WERI-Rb-1 (cell line): ENCODE results near the gene ARHGAP22.
A peak's percentile ranks its signal among the peaks of the same experiment; 100 is the strongest.

Experiments used
- DNase-seq: peaks from one replicate; pipeline ENCODE4 v3.0.0-alpha.2; 2020
- H3K27ac ChIP-seq: fragments of 250-450 bp; sonication (Bioruptor Pico); 2 replicates; pipeline ENCODE4 v1.5.1; 2020; ENCODE audit warnings: mild to moderate bottlenecking, moderate library complexity
- H3K27me3 ChIP-seq: fragments of 250-450 bp; sonication (Bioruptor Pico); 2 replicates; pipeline ENCODE4 v1.5.1; 2021; ENCODE audit warnings: mild to moderate bottlenecking, low read depth, moderate library complexity; ENCODE audit not compliant: insufficient read depth, severe bottlenecking
- H3K36me3 ChIP-seq: fragments of 250-450 bp; sonication (Bioruptor Pico); 2 replicates; pipeline ENCODE4 v1.5.1; 2020; ENCODE audit warnings: mild to moderate bottlenecking, moderate library complexity
- H3K4me3 ChIP-seq: 2 replicates; pipeline ENCODE4 v1.5.1; 2011; ENCODE audit warnings: low read depth, mild to moderate bottlenecking, control low read depth, low read length
- H3K9me3 ChIP-seq: fragments of 250-450 bp; sonication (Bioruptor Pico); 2 replicates; pipeline ENCODE4 v1.5.1; 2021; ENCODE audit warnings: mild to moderate bottlenecking, moderate library complexity; ENCODE audit not compliant: severe bottlenecking
- TF ChIP-seq, protein P1 (sequence below): IDR thresholded peaks from 2 replicates; pipeline ENCODE4 v1.5.1; 2011; ENCODE audit warnings: low read depth, mild to moderate bottlenecking, control low read depth, inconsistent platforms, low read length

ARHGAP22 gene

GRCh38 chr10:48531486-48531885 lies 73.4 kb downstream of the ARHGAP22 start:
- TF ChIP-seq, protein P1, sequence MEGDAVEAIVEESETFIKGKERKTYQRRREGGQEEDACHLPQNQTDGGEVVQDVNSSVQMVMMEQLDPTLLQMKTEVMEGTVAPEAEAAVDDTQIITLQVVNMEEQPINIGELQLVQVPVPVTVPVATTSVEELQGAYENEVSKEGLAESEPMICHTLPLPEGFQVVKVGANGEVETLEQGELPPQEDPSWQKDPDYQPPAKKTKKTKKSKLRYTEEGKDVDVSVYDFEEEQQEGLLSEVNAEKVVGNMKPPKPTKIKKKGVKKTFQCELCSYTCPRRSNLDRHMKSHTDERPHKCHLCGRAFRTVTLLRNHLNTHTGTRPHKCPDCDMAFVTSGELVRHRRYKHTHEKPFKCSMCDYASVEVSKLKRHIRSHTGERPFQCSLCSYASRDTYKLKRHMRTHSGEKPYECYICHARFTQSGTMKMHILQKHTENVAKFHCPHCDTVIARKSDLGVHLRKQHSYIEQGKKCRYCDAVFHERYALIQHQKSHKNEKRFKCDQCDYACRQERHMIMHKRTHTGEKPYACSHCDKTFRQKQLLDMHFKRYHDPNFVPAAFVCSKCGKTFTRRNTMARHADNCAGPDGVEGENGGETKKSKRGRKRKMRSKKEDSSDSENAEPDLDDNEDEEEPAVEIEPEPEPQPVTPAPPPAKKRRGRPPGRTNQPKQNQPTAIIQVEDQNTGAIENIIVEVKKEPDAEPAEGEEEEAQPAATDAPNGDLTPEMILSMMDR: no peak
- Histone ChIP-seq H3K27ac (no peak overlapping the region), H3K27me3 (no peaks in the 10 kb centered on the region), H3K36me3 (no peaks in the 10 kb centered on the region), H3K4me3 (no peak overlapping the region), H3K9me3 (no peaks in the 10 kb centered on the region)
- no peak for DNase-seq

DNA sequence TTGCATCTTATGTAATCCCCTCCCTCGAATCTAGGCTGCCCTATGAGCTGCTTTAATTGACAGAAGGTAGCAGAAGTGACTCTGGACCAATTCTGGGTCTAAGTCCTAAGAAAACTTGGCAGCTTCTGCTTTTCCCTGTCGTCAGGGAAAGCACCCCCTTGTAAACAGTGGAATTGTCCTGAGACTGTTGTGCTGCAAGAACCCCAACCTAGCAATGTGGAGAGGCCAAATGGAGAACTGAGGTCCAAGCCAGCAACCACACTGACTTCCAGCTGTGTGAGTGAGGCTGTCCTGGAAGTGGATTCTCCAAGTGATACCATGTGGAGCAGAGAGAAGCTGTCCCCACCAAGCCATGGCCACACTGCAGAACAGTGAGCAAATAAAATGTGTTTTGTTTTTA lies 75.5 kb downstream of the ARHGAP22 start:
- Histone ChIP-seq H3K27ac (no peak overlapping the region), H3K36me3 (no peaks in the 10 kb centered on the region), H3K9me3 (no peaks in the 10 kb centered on the region), H3K4me3 (no peak overlapping the region), H3K27me3 (no peaks in the 10 kb centered on the region)
- TF ChIP-seq, protein P1: no peak
- no peak for DNase-seq

- Histone ChIP-seq H3K36me3 (no peaks in the 10 kb centered on the region), H3K4me3 (no peak overlapping the region), H3K27ac (no peak overlapping the region), H3K9me3 (no peaks in the 10 kb centered on the region), H3K27me3 (no peaks in the 10 kb centered on the region)
- DNase-seq: no peak
- TF ChIP-seq, protein P1: no peak
Measured at GRCh38 chr10:48527756-48528155, 77.1 kb downstream of the ARHGAP22 start.

DNA sequence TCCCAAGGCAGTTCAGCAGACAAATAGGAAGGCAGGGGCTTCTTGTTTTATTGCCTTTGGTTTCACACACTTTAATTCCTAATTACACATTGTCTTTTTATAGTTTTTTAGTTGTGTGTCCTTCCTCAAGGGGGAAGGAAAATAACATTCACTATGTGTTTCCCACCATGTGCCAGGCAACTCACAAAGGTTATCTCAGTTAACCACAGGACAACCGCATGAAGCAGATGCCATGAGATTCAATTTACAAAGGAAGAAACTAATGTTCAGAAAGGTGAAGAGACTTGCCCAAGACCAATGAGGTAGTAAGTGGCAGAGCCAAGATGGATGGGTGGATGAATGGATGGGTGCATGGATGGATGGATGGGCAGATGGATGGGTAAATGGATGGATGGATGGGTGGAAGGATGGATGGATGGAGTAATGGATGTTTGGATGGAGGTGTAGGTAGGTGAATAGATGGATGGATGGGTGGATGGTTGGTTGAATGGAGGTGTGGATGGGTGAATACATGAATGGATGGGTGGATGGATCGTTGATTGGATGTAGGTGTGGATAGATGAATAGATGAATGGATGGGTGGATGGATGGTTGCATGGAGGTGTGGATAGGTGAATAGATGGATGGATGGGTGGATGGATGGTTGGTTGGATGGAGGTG lies 77.9 kb downstream of the ARHGAP22 start:
- peak overlapping the region; percentile 39; the same call in 1 of the 2 replicates for H3K4me3 ChIP-seq
- no peaks in the 10 kb centered on the region for H3K27me3 ChIP-seq
- H3K27ac ChIP-seq: no peak overlapping the region
- TF ChIP-seq, protein P1: no peak
- no peaks in the 10 kb centered on the region for H3K9me3 ChIP-seq
- H3K36me3 ChIP-seq: no peaks in the 10 kb centered on the region
- no peak for DNase-seq

- TF ChIP-seq, protein P1: no peak
- Histone ChIP-seq H3K4me3 (peak overlapping the region; percentile 39), H3K9me3 (no peaks in the 10 kb centered on the region), H3K27me3 (no peaks in the 10 kb centered on the region), H3K27ac (0 out of 2 replicates have a peak overlapping the region, but pooled peaks have one; percentile 16), H3K36me3 (no peaks in the 10 kb centered on the region)
- no peak for DNase-seq
Measured at GRCh38 chr10:48526011-48526821, 78.7 kb downstream of the ARHGAP22 start.
